GDM1 (cell line): ENCODE measurements around the gene DPEP3.

Experiments used
- DNase-seq: peaks from one replicate; lab custom pipeline; 2025; lab: John Stamatoyannopoulos, UW

Gene DPEP3

DNA sequence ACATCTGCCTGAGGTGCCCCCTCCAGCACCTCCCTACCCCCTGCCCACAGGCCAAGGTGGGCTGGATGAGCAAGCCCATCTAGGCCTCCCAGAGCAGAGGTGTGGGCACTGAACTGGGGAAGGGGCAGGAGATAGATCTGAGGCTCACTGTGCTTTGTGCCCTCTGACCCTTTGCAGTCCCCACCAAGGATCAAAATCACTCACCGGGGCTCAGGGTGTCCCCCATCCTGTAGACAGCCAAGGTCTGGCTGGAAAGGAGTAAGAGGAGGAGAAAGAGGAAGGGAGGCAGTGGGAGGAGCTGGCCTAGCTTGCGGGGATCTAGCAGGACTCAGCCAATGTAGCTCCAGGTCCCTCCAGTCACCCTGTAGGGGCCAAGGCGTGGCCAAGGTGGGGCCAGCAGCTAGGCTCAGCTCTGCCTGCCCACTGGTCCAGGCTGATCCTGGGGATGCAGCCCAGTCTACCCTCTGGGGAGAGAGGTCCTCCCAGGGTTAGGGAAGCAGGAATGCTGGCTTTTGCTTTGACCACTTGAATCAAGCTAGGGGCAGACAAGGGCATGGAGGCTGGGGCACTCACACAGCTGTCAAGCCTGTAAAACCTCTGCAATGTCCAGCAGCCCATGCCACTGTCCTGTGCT is 13.6 kb downstream of the DPEP3 start:
- DNase-seq, result no peak

DNA sequence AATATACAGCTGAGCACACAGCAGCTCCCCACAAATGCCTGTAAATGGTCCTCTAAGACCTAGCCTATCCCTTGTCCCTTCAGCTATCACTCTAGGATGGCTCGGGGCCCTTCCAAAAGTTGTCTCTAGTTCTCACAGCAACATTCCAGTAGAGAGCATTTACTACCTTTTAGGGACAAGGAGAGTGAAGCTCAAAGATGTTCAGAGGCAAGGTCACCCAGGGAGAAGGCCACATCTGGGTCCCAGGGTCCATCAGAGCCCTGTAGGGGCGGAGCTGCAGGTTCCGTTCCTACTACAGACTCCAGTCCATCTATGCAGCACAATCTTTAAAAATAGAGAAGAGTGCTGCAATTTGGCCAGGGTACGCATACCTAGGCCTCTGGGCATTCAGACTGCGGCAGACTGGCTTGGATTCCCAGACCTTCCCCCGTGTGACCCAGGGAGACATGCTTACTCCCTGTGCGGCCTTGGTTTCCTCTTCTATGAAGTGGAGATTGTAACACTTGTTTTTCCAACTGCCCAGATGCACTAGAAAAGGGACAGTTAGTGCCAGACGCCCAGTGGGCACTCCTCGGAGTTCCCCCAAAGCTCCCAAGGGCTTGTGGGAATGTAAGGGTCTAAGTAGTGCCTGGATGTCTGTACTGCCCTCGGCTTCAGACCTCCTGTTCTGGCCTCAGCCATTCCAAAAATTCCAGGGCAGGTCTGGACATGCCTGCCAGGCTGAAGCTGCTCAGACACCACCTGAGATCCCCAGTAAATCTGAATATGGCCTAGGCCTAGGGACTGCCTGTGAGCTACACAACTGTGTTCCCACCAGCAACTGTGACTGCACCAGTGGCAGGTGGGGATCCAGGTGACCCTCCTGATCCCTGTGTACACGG is 14.4 kb downstream of the DPEP3 start:
- no peak for DNase-seq

DNA sequence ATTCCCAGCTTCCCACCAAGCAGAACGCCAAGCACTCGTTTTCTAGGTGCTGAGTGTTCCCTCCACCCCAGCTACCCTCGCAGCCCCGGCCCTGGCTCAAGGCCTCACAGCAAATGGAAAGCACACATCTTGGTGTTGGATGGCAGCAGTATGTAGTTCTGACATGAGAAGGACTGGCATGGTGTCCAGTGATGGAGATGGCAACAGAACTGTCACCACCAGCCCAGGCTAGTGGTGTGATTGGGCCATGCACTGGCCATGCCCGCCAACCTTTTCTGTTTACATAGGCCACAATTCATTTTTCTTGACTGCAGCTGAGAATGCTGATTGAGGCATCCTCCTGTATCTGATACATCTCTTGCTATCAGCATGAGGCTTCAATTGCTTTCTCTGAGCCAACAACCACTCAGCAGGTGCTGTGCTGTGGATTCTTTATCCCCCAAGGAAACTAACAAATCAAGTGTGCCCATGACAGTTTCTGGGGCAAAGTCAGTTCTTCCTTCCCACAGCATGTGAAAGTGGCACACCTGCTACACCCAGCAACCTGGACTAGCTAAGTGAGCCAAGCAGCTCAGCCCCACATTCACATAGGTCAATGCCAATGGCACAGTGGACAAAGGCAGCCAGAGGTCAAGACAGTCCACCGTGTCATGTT is 15.7 kb downstream of the DPEP3 start:
- DNase-seq, result no peak

- no peak for DNase-seq
Observed at GRCh38 chr16:67963662-67964321, 16.5 kb downstream of the DPEP3 start.

GRCh38 chr16:67963292-67963661 is 17.0 kb downstream of the DPEP3 start:
- DNase-seq, result no peak

GRCh38 chr16:67962135-67962534 is 18.2 kb downstream of the DPEP3 start:
- DNase-seq, result no peak

- DNase-seq, result no peak
Observed at GRCh38 chr16:67961551-67961957, 18.7 kb downstream of the DPEP3 start.

- DNase-seq, result no peak
Observed at GRCh38 chr16:67959536-67960329, 20.6 kb downstream of the DPEP3 start.

GRCh38 chr16:67957622-67958021 is 22.7 kb downstream of the DPEP3 start:
- DNase-seq, result no peak

- DNase-seq, result no peak
Observed at GRCh38 chr16:67954421-67955196, 25.7 kb downstream of the DPEP3 start.

- DNase-seq, result no peak
Observed at GRCh38 chr16:67953641-67954375, 26.5 kb downstream of the DPEP3 start.

DNA sequence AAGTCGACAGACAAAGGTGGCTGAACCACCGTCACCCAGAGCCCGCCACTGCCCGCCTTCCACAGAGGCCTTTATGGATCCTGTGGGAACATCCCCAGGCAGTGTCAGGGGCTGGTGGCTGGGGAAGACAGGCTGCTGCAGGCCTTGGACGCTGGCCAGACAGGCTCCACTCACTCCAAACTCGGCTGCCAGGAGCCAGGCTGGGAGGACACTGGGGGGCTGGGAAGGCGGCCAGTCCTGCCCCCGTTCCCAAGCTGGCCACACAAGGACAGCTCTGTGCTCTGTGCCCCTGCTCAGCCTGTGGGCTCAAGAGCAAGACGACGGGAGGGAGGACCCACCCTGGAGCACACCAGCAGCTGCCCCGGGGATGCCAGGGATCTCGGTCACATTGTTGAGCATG is 28.8 kb downstream of the DPEP3 start:
- DNase-seq, result no peak

DNA sequence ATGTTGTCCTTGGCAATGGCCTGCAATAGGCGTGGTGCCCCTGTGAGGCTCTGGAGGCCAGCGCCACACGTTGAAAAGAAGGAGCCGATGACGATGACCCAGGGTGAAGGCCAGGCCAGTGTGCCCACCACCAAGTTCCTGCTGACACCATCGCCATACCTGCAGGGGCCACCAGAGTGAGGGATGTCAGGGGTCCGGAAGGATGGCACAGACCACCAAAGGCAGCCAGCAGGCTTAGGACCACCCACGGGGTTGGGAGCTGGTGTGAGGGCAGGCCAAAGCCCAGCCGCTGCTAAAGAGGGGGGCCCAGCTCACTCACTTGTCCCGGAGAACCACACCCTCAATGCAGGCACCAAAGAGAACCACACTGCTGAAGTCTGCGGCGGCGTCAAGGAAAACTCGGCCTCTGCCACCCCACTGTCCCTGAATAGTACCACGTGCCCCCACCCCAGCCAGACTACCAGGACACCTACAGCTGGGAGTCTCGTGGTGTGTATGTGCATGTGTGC is 29.9 kb downstream of the DPEP3 start:
- DNase-seq, result no peak

GRCh38 chr16:67949645-67950044 is 30.7 kb downstream of the DPEP3 start:
- no peak for DNase-seq

DNA sequence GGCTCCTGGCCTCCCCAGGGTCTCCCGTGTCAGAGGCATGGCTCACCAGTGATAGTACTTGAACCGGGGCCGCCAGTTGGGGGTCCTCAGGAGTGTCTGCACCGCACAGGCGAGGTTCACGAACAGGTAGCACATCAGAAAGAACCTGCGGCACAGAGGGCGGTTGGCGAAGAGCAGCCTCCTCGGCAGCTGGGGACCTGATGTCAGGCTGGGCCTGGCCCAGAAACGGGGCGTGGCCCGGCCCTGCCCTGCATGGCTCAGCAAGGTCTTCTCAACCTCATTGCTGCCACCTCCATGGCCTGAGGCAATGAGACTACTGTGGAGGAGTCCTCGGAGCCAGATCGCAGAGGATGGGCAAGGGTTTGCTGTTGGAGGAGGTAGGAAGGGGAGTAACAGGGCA is 32.3 kb downstream of the DPEP3 start:
- no peak for DNase-seq

- no peak for DNase-seq
Observed at GRCh38 chr16:67946966-67947558, 33.2 kb downstream of the DPEP3 start.

- no peak for DNase-seq
Observed at GRCh38 chr16:67946128-67946569, 34.1 kb downstream of the DPEP3 start.

DNA sequence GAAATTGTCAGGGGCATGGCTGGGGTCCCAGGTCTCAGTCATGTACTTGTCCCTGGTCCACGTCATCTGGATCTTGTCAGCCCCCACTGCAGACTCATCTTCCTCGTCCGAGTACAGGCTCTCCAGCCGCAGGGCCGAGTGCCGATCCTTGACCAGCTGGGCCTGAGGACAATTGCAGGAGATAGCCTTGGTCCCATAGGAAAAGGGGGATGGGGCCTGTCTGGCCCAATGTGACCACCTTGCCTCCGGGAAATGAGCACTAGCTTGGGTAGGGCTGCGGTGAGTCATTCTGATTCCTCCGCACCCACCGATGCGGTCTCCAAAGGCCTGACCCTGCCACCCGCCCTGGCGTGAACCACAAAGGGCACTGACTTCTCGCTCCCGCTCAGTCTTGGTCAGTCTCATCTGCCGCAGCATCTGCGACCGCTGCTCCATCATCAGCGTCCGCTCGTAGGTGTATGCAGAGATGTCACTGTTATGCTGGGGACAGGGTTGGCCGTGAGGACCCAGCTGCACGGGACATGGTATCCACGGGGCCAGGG is 34.8 kb downstream of the DPEP3 start:
- no peak for DNase-seq

DNA sequence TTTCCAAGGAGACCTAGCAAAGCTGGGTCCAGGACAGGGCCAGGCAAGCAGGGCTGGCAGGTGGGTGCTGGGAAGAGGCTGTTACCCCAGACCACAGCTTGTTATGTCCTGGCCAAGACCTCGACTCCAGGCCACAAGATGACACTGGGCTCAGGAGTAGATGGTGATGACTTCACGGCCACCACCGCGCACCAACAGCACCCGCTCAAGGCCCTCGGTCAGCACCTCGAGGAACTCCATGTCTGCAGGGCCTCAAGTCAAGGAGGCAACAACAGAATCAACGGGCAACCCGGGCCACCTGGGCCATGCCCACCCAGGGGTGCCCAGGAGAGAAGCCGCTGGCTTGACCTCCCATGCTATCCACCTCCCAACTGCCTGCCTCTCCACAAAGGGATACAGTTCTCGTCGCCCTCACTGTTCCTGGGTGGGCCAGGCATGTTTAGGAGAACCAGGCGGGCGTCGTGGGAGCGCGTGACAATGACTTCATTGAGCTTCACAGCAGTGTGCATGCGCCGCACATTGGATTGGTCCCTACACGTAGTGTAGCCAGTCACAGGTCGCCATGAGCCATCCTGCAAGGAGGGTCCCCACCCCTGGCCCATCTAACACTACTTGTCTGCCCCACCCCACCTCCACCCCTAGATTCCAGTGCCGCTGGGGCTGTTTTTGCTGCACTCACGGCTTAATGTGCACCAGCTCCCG is 35.5 kb downstream of the DPEP3 start:
- no peak for DNase-seq
